GM23338 (cell line): Measurements from ENCODE around the gene KCTD13. TPM values are rescaled to one million over a fixed set of nuclear protein-coding genes. Genes with fewer than 3 reads are reported as not detected.

ENCODE experiments used
- ATAC-seq: fragments of 200-7000 bp; cut with Tn5 transposase; 3 replicates; pipeline ENCODE4 v1.9.1; 2020
- DNase-seq: peaks from one replicate; pipeline ENCODE4 v3.0.0-alpha.2; 2015; ENCODE audit warnings: low spot score
- H2AFZ ChIP-seq: fragments of 200-600 bp; sonication (generic); 2 replicates; pipeline ENCODE4 v1.8.0; 2016; ENCODE audit warnings: antibody characterized with exemption, mild to moderate bottlenecking, moderate library complexity
- H3F3A ChIP-seq: fragments of 200-600 bp; sonication (generic); replicated peaks from 2 replicates; pipeline ENCODE4 v1.8.0; 2017; ENCODE audit warnings: antibody characterized with exemption, mixed run types, low read depth
- H3K27ac ChIP-seq: fragments of 200-600 bp; sonication (generic); 2 replicates; pipeline ENCODE4 v1.6.1; 2016; ENCODE audit warnings: low read depth
- H3K27me3 ChIP-seq: fragments of 200-600 bp; sonication (generic); 2 replicates; pipeline ENCODE4 v1.8.0; 2016; ENCODE audit warnings: mild to moderate bottlenecking, mixed run types, moderate library complexity; ENCODE audit not compliant: insufficient read depth
- H3K36me3 ChIP-seq: fragments of 200-600 bp; sonication (generic); 2 replicates; pipeline ENCODE4 v1.8.0; 2016; ENCODE audit warnings: mild to moderate bottlenecking; ENCODE audit not compliant: insufficient read depth
- H3K4me1 ChIP-seq: fragments of 200-600 bp; sonication (generic); 2 replicates; pipeline ENCODE4 v1.8.0; 2016; ENCODE audit warnings: mild to moderate bottlenecking, moderate library complexity; ENCODE audit not compliant: insufficient read depth
- H3K4me2 ChIP-seq: fragments of 200-600 bp; sonication (generic); 2 replicates; pipeline ENCODE4 v1.7.1; 2017; ENCODE audit warnings: mixed run types
- H3K4me3 ChIP-seq: fragments of 200-600 bp; sonication (generic); 2 replicates; pipeline ENCODE4 v1.6.1; 2016; ENCODE audit warnings: mixed run types
- H3K79me2 ChIP-seq: fragments of 200-600 bp; sonication (generic); replicated peaks from 2 replicates; pipeline ENCODE4 v1.8.0; 2017; ENCODE audit warnings: mild to moderate bottlenecking; ENCODE audit not compliant: insufficient read depth
- H3K9me2 ChIP-seq: fragments of 200-600 bp; sonication (generic); 2 replicates; pipeline ENCODE4 v1.8.0; 2017; ENCODE audit not compliant: insufficient read depth
- H4K20me1 ChIP-seq: fragments of 200-600 bp; sonication (generic); replicated peaks from 2 replicates; pipeline ENCODE4 v1.8.0; 2017; ENCODE audit warnings: mild to moderate bottlenecking; ENCODE audit not compliant: insufficient read depth
- H3K27ac Mint-ChIP-seq: 2 replicates; pipeline ENCODE4 v1.8.0; 2020; ENCODE audit warnings: inconsistent platforms, mild to moderate bottlenecking, moderate library complexity, mixed read lengths
- H3K27me3 Mint-ChIP-seq: 3 replicates; pipeline ENCODE4 v1.8.0; 2022; ENCODE audit warnings: low read depth, mild to moderate bottlenecking, moderate library complexity, mixed read lengths, inconsistent platforms; ENCODE audit not compliant: insufficient read depth, poor library complexity
- H3K36me3 Mint-ChIP-seq: 3 replicates; pipeline ENCODE4 v1.8.0; 2021; ENCODE audit warnings: low read depth, mild to moderate bottlenecking, inconsistent platforms, moderate library complexity, mixed read lengths
- H3K4me1 Mint-ChIP-seq: 3 replicates; pipeline ENCODE4 v1.8.0; 2020; ENCODE audit warnings: mild to moderate bottlenecking, inconsistent platforms, mixed read lengths
- H3K4me3 Mint-ChIP-seq: 3 replicates; pipeline ENCODE4 v1.8.0; 2021; ENCODE audit warnings: moderate library complexity, mild to moderate bottlenecking, inconsistent platforms, mixed read lengths
- H3K9me3 Mint-ChIP-seq: 3 replicates; pipeline ENCODE4 v1.8.0; 2020; ENCODE audit warnings: moderate library complexity, mild to moderate bottlenecking, inconsistent platforms, mixed read lengths
- CREB1 ChIP-seq: fragments of 250-450 bp; sonication (Bioruptor Pico); IDR thresholded peaks from 2 replicates; pipeline ENCODE4 v1.5.0; 2020; ENCODE audit warnings: low read depth, mild to moderate bottlenecking, moderate library complexity
- EZH2phosphoT487 ChIP-seq: fragments of 200-600 bp; sonication (generic); IDR thresholded peaks from one replicate; pipeline ENCODE4 v1.8.1; 2018; ENCODE audit warnings: antibody characterized with exemption; ENCODE audit not compliant: unreplicated experiment
- POLR2AphosphoS5 ChIP-seq: IDR thresholded peaks from 2 replicates; pipeline ENCODE4 v1.6.1; 2016; ENCODE audit warnings: antibody characterized with exemption, low read depth
- ZNF331 ChIP-seq: fragments of 250-450 bp; sonication (Bioruptor Pico); IDR thresholded peaks from 2 replicates; pipeline ENCODE4 v1.5.0; 2020; ENCODE audit warnings: low read depth, mild to moderate bottlenecking, moderate library complexity
- polyA plus RNA-seq: library from polyadenylated mRNA; unstranded; fragments of >200 nt; fragmentation: Nextera tagmentation; extraction: Ambion mirVana; gene quantifications from 2 replicates; pipeline ENCODE4 v1.2.1, GENCODE V29; 2016
- total RNA-seq: library from RNA; depleted of rRNA; stranded (reverse); fragments of >200 nt; shearing (Covaris generic); gene quantifications from 2 replicates; pipeline ENCODE4 v1.2.3, GENCODE V29; 2014
- TF ChIP-seq, protein P1 (sequence below): IDR thresholded peaks from one replicate; pipeline ENCODE4 v1.6.1; 2018; ENCODE audit warnings: antibody characterized with exemption; ENCODE audit not compliant: unreplicated experiment
- TF ChIP-seq, protein P2 (sequence below), 2 experiments: fragments of 200-600 bp in 1 of 2; sonication (generic) in 1 of 2; conservative IDR thresholded peaks; 2 replicates each; pipeline versions ENCODE4 v1.5.1 to v1.6.1; 2016 to 2017; ENCODE audit warnings: antibody characterized with exemption in 2 of 2, low read depth in 2 of 2, mild to moderate bottlenecking in 2 of 2, moderate library complexity in 1 of 2
- TF ChIP-seq, protein P3 (sequence below): IDR thresholded peaks from 2 replicates; pipeline ENCODE4 v1.6.1; 2016; ENCODE audit warnings: antibody characterized with exemption

The KCTD13 gene
- total and polyA plus RNA-seq, 2 experiments from 2014 or later = 10.1 to 12.2 TPM

DNA sequence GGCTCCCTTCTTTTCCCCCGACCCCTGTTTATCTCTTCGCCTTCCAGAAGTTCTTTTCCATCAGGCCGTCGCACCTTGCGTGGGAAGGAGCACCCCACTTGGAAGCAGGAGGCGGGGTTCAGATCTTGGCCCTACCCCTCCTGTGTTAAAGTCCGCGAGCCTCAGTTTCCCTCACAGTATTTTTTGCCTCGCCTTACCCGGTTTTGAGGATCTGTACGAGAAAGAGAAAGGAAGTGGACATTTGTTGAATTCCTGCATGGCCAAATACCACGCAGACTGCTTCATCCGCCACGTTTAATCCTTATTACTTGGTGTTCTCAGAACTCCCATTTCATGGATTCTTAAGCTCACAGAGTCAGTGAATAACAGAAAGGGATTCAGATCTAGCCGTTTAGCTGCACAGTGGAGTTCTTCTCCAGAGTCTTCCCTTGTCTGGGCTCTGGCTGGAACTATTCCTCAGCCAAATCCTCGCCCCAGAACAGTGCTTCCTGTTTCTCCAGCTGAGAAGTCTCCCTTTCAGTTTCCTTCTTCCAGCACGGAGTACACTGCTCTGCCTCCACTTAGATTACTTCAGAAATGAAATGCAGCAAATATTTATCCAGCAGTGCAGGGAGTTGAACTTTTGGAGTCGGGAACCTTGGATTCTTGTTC is 36.4 kb upstream of the KCTD13 start:
- Histone ChIP-seq H2AFZ (peak overlapping the region; percentile 94), H3K36me3 (no peaks in the 10 kb centered on the region), H3K27me3 (no peaks in the 10 kb centered on the region), H3K79me2 (no peaks in the 10 kb centered on the region), H4K20me1 (no peaks in the 10 kb centered on the region), H3K4me1 (peaks cover 6% of the 10 kb centered on the region), H3K9me2 (no peaks in the 10 kb centered on the region), H3F3A (0 out of 2 replicates have a peak, but pooled peaks cover 6% of the 10 kb centered on the region), H3K27ac (no peak overlapping the region), H3K4me2 (peak overlapping the region; percentile 88), H3K4me3 (peak overlapping the region; percentile 83)
- DNase-seq (no peak), ATAC-seq (no peak)
- Mint-ChIP-seq H3K4me3 (peak overlapping the region; percentile 84), H3K9me3 (no peaks in the 10 kb centered on the region), H3K27ac (no peak overlapping the region; the same call in 1 of the 2 replicates), H3K4me1 (peaks cover 16% of the 10 kb centered on the region), H3K36me3 (peaks cover 6% of the 10 kb centered on the region; the same call in 1 of the 3 replicates), H3K27me3 (peaks cover 10% of the 10 kb centered on the region)
- TF ChIP-seq, protein P1, sequence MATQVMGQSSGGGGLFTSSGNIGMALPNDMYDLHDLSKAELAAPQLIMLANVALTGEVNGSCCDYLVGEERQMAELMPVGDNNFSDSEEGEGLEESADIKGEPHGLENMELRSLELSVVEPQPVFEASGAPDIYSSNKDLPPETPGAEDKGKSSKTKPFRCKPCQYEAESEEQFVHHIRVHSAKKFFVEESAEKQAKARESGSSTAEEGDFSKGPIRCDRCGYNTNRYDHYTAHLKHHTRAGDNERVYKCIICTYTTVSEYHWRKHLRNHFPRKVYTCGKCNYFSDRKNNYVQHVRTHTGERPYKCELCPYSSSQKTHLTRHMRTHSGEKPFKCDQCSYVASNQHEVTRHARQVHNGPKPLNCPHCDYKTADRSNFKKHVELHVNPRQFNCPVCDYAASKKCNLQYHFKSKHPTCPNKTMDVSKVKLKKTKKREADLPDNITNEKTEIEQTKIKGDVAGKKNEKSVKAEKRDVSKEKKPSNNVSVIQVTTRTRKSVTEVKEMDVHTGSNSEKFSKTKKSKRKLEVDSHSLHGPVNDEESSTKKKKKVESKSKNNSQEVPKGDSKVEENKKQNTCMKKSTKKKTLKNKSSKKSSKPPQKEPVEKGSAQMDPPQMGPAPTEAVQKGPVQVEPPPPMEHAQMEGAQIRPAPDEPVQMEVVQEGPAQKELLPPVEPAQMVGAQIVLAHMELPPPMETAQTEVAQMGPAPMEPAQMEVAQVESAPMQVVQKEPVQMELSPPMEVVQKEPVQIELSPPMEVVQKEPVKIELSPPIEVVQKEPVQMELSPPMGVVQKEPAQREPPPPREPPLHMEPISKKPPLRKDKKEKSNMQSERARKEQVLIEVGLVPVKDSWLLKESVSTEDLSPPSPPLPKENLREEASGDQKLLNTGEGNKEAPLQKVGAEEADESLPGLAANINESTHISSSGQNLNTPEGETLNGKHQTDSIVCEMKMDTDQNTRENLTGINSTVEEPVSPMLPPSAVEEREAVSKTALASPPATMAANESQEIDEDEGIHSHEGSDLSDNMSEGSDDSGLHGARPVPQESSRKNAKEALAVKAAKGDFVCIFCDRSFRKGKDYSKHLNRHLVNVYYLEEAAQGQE = no peak
- TF ChIP-seq, protein P2, sequence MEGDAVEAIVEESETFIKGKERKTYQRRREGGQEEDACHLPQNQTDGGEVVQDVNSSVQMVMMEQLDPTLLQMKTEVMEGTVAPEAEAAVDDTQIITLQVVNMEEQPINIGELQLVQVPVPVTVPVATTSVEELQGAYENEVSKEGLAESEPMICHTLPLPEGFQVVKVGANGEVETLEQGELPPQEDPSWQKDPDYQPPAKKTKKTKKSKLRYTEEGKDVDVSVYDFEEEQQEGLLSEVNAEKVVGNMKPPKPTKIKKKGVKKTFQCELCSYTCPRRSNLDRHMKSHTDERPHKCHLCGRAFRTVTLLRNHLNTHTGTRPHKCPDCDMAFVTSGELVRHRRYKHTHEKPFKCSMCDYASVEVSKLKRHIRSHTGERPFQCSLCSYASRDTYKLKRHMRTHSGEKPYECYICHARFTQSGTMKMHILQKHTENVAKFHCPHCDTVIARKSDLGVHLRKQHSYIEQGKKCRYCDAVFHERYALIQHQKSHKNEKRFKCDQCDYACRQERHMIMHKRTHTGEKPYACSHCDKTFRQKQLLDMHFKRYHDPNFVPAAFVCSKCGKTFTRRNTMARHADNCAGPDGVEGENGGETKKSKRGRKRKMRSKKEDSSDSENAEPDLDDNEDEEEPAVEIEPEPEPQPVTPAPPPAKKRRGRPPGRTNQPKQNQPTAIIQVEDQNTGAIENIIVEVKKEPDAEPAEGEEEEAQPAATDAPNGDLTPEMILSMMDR (conservative IDR thresholded peaks at IDR 0.05; ENCODE audit: low read depth in 2 of 2) = no peak

DNA sequence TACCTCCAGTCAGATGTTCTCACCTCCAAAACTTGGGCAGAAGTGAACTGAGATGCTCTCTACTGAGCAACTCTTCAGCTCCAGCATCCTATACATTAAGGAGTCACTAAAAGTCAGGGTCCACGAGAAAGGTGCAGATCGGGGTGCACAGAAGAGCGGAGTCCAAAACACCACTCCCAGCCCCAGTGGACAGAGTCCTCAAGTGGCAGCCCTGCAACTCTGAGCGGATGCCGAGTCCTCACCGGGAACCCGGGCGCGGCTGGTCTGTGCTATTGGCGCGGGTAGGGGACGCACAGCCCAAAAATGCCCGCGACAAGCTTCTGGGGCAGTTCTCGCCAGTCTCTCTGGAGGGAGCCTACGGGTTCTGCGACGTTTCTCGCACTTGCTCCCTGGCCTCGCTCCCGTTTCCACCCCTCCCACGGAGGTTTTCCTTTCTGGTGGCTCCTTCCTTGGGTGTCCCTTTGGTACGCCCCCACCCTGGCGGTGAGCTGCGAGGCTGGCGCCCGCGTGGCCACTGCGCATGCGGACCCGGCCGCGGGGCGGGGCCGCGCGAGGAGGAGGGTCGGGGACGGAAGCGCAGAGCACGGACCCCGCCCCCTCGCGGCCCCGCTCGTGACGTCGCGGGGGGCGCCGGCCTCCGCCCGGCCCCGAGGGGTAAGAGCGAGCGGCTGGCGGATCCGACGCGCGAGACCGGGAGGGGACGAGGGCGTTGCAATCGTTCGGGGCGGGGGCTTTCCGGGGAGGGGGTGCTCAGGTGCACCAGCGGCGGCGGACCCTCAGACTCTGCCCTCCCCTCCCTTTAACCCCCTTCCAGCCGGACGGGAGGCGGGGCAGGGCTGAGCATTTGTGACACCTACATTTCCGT is 35.7 kb upstream of the KCTD13 start, which contains the start of gene TMEM219:
TSS of gene TMEM219 (plus strand) at position 601 of the 865 bp plus-strand sequence. CDS start 1,065 bp downstream, outside the sequence.
- Mint-ChIP-seq H3K4me3 (peak within 1 kb of the TSS; percentile 84), H3K4me1 (peaks cover 16% of the 10 kb centered on the region), H3K27me3 (peaks cover 10% of the 10 kb centered on the region), H3K9me3 (no peaks in the 10 kb centered on the region), H3K27ac (peak within 1 kb of the TSS; percentile 75), H3K36me3 (peaks cover 6% of the 10 kb centered on the region; the same call in 1 of the 3 replicates)
- no peaks in the 10 kb centered on the region for H4K20me1 ChIP-seq
- H3K27me3 ChIP-seq = no peaks in the 10 kb centered on the region
- ATAC-seq = peak; percentile 93
- H3K4me2 ChIP-seq = peak within 1 kb of the TSS; percentile 88
- peak; percentile 85 for TF ChIP-seq POLR2AphosphoS5
- TF ChIP-seq CREB1 (CRISPR knock-in tag) = peak; percentile 80
- TF ChIP-seq EZH2phosphoT487 = no peak
- TF ChIP-seq, protein P3, sequence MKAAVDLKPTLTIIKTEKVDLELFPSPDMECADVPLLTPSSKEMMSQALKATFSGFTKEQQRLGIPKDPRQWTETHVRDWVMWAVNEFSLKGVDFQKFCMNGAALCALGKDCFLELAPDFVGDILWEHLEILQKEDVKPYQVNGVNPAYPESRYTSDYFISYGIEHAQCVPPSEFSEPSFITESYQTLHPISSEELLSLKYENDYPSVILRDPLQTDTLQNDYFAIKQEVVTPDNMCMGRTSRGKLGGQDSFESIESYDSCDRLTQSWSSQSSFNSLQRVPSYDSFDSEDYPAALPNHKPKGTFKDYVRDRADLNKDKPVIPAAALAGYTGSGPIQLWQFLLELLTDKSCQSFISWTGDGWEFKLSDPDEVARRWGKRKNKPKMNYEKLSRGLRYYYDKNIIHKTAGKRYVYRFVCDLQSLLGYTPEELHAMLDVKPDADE = 0 out of 2 replicates have a peak, but pooled peaks have one; percentile 53
- TF ChIP-seq ZNF331 = no peak
- TF ChIP-seq, protein P2 (conservative IDR thresholded peaks at IDR 0.05; ENCODE audit: low read depth in 2 of 2) = peak; percentile 3 to 17; a peak in 1 of 4 replicates
- no peaks in the 10 kb centered on the region for H3K36me3 ChIP-seq
- peak within 1 kb of the TSS; percentile 83 for H3K4me3 ChIP-seq
- H3F3A ChIP-seq = 0 out of 2 replicates have a peak, but pooled peaks cover 6% of the 10 kb centered on the region
- H3K4me1 ChIP-seq = peaks cover 6% of the 10 kb centered on the region
- H3K9me2 ChIP-seq = no peaks in the 10 kb centered on the region
- H3K79me2 ChIP-seq = no peaks in the 10 kb centered on the region
- peak within 1 kb of the TSS; percentile 78; the same call in 1 of the 2 replicates for H3K27ac ChIP-seq
- DNase-seq = peak; percentile 89
- H2AFZ ChIP-seq = peak within 1 kb of the TSS; percentile 94
